IPS-20b (cell line): Measurements from ENCODE around the gene PEX7.
"Not testable (repeated sequence)": the region's sequence is repeated elsewhere in the genome, so short reads cannot be mapped to it uniquely, and the experiment has no call there.

ENCODE experiments used
- H3K27ac ChIP-seq: one replicate; pipeline ENCODE4 v1.5.1; 2013; ENCODE audit warnings: low read length
- H3K27me3 ChIP-seq: 2 replicates; pipeline ENCODE4 v1.6.1; 2013; ENCODE audit warnings: mild to moderate bottlenecking, low read length, inconsistent platforms; ENCODE audit not compliant: insufficient read depth
- H3K36me3 ChIP-seq: 2 replicates; pipeline ENCODE4 v1.6.1; 2013; ENCODE audit warnings: low read depth, mild to moderate bottlenecking, inconsistent platforms, low read length, moderate library complexity; ENCODE audit not compliant: insufficient read depth
- H3K4me1 ChIP-seq: 2 replicates; pipeline ENCODE4 v1.6.1; 2013; ENCODE audit warnings: mild to moderate bottlenecking, control low read depth, inconsistent platforms, low read length, moderate library complexity; ENCODE audit not compliant: insufficient read depth
- H3K4me3 ChIP-seq: 2 replicates; pipeline ENCODE4 v1.5.1; 2013; ENCODE audit warnings: mild to moderate bottlenecking, low read length, inconsistent platforms
- H3K9ac ChIP-seq: 2 replicates; pipeline ENCODE4 v1.6.1; 2013; ENCODE audit warnings: low read depth, mild to moderate bottlenecking, inconsistent platforms, low read length, moderate library complexity
- H3K9me3 ChIP-seq: 2 replicates; pipeline ENCODE4 v1.6.1; 2013; ENCODE audit warnings: mild to moderate bottlenecking, low read depth, low read length, inconsistent platforms; ENCODE audit not compliant: insufficient read depth

PEX7 gene

GRCh38 chr6:136889271-136890193 is 67.1 kb downstream of the PEX7 start:
- Histone ChIP-seq H3K4me1 (no peaks in the 10 kb centered on the region), H3K9me3 (no peaks in the 10 kb centered on the region), H3K27me3 (no peaks in the 10 kb centered on the region), H3K4me3 (no peak overlapping the region), H3K36me3 (no peaks in the 10 kb centered on the region), H3K9ac (no peak overlapping the region), H3K27ac (no peak overlapping the region)

- H3K9me3 ChIP-seq, result no peaks in the 10 kb centered on the region
- no peak overlapping the region for H3K9ac ChIP-seq
- no peak overlapping the region for H3K4me3 ChIP-seq
- H3K27me3 ChIP-seq, result no peaks in the 10 kb centered on the region
- H3K36me3 ChIP-seq, result no peaks in the 10 kb centered on the region
- H3K27ac ChIP-seq, result no peak overlapping the region
- no peaks in the 10 kb centered on the region for H3K4me1 ChIP-seq
Observed at GRCh38 chr6:136890194-136890839, 67.9 kb downstream of the PEX7 start.

- Histone ChIP-seq H3K27ac (no peak overlapping the region), H3K36me3 (no peaks in the 10 kb centered on the region), H3K4me3 (no peak overlapping the region), H3K9ac (no peak overlapping the region), H3K4me1 (no peaks in the 10 kb centered on the region), H3K9me3 (no peaks in the 10 kb centered on the region), H3K27me3 (no peaks in the 10 kb centered on the region)
Observed at GRCh38 chr6:136890986-136891385, 68.6 kb downstream of the PEX7 start.

- H3K4me1 ChIP-seq, result no peaks in the 10 kb centered on the region
- no peak overlapping the region for H3K27ac ChIP-seq
- H3K9me3 ChIP-seq, result no peaks in the 10 kb centered on the region
- H3K4me3 ChIP-seq, result no peak overlapping the region
- H3K36me3 ChIP-seq, result peaks cover 3% of the 10 kb centered on the region
- no peaks in the 10 kb centered on the region for H3K27me3 ChIP-seq
- H3K9ac ChIP-seq, result no peak overlapping the region
Observed at GRCh38 chr6:136893187-136893586, 70.8 kb downstream of the PEX7 start.

GRCh38 chr6:136895901-136896300 is 73.5 kb downstream of the PEX7 start:
- Histone ChIP-seq H3K4me1 (no peaks in the 10 kb centered on the region), H3K36me3 (peaks cover 16% of the 10 kb centered on the region), H3K27ac (no peak overlapping the region), H3K9me3 (no peaks in the 10 kb centered on the region), H3K27me3 (no peaks in the 10 kb centered on the region), H3K4me3 (no peak overlapping the region), H3K9ac (no peak overlapping the region)

- no peak overlapping the region for H3K4me3 ChIP-seq
- no peak overlapping the region for H3K27ac ChIP-seq
- no peaks in the 10 kb centered on the region for H3K4me1 ChIP-seq
- peaks cover 22% of the 10 kb centered on the region for H3K36me3 ChIP-seq
- no peaks in the 10 kb centered on the region for H3K27me3 ChIP-seq
- H3K9me3 ChIP-seq, result no peaks in the 10 kb centered on the region
- no peak overlapping the region for H3K9ac ChIP-seq
Observed at GRCh38 chr6:136897071-136897470, 74.7 kb downstream of the PEX7 start.

GRCh38 chr6:136901212-136901784 is 78.9 kb downstream of the PEX7 start:
- H3K4me1 ChIP-seq, result no peaks in the 10 kb centered on the region
- no peak overlapping the region for H3K4me3 ChIP-seq
- H3K27me3 ChIP-seq, result no peaks in the 10 kb centered on the region
- H3K9ac ChIP-seq, result no peak overlapping the region
- no peaks in the 10 kb centered on the region for H3K9me3 ChIP-seq
- peaks cover 40% of the 10 kb centered on the region for H3K36me3 ChIP-seq
- no peak overlapping the region for H3K27ac ChIP-seq

- not testable (repeated sequence) for H3K9me3 ChIP-seq, H3K9ac ChIP-seq, H3K4me1 ChIP-seq, H3K27me3 ChIP-seq, H3K4me3 ChIP-seq, H3K27ac ChIP-seq
- peaks cover 31% of the 10 kb centered on the region; the same call in 1 of the 2 replicates for H3K36me3 ChIP-seq
Observed at GRCh38 chr6:136904477-136904876, 82.1 kb downstream of the PEX7 start.

- Histone ChIP-seq H3K9me3 (no peaks in the 10 kb centered on the region), H3K4me3 (no peak overlapping the region), H3K27me3 (peaks cover 16% of the 10 kb centered on the region), H3K27ac (no peak overlapping the region), H3K4me1 (no peaks in the 10 kb centered on the region; the same call in 1 of the 2 replicates), H3K36me3 (peaks cover 7% of the 10 kb centered on the region; the same call in 1 of the 2 replicates), H3K9ac (no peak overlapping the region)
Observed at GRCh38 chr6:136914947-136915346, 92.6 kb downstream of the PEX7 start.

- Histone ChIP-seq H3K9ac (no peak overlapping the region), H3K9me3 (no peaks in the 10 kb centered on the region), H3K4me3 (no peak overlapping the region), H3K27ac (no peak overlapping the region), H3K4me1 (no peaks in the 10 kb centered on the region; the same call in 1 of the 2 replicates), H3K36me3 (no peaks in the 10 kb centered on the region), H3K27me3 (peaks cover 53% of the 10 kb centered on the region)
Observed at GRCh38 chr6:136918706-136919105, 96.3 kb downstream of the PEX7 start.

- Histone ChIP-seq H3K36me3 (no peaks in the 10 kb centered on the region), H3K9me3 (no peaks in the 10 kb centered on the region), H3K4me1 (no peaks in the 10 kb centered on the region; the same call in 1 of the 2 replicates), H3K27me3 (peaks cover 67% of the 10 kb centered on the region), H3K4me3 (peak overlapping the region; percentile 66; the same call in 1 of the 2 replicates), H3K9ac (no peak overlapping the region), H3K27ac (no peak overlapping the region)
Observed at GRCh38 chr6:136920216-136920615, 97.8 kb downstream of the PEX7 start.
